SH-SY5Y (cell line): Measurements from ENCODE around the gene SLC17A8.

ENCODE experiments used
- GATA2 ChIP-seq: IDR thresholded peaks from 2 replicates; pipeline ENCODE4 v1.6.1; 2011; ENCODE audit warnings: mild to moderate bottlenecking, low read depth, low read length
- GATA3 ChIP-seq: IDR thresholded peaks from 2 replicates; pipeline ENCODE4 v1.6.1; 2011; ENCODE audit warnings: low read depth, mild to moderate bottlenecking, low read length, moderate library complexity

GRCh38 chr12:100443434-100443833 is 86.6 kb downstream of the SLC17A8 start:
- no peak for TF ChIP-seq GATA2
- no peak for TF ChIP-seq GATA3
